NCI-H2196 treated with DMSO at 0.1 percent for 48 hours (cell line): ENCODE results near the gene GNPDA1.

Experiments used
- DNase-seq: peaks from one replicate; lab custom pipeline; 2025; ENCODE audit not compliant: unreplicated experiment; lab: John Stamatoyannopoulos, UW

GNPDA1 gene

DNA sequence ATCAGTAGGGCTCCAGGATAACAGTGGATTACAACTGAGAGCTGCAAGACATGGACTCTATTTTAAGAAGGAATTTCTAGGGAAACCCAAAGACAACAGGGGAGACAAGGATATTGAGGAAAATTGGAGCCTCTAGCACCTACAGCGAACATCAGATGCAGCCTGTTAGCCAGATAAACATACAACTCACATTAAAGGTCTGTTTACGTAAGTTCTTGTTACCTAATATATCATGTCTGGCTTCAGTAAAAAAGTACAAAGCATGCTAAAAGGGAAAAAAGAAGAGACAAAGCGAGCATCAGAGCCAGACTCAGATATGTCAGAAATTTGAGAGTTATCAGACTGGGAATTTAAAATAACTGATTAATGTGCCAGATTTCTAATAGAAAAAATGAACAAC is 17.2 kb downstream of the GNPDA1 start:
- DNase-seq, result no peak

DNA sequence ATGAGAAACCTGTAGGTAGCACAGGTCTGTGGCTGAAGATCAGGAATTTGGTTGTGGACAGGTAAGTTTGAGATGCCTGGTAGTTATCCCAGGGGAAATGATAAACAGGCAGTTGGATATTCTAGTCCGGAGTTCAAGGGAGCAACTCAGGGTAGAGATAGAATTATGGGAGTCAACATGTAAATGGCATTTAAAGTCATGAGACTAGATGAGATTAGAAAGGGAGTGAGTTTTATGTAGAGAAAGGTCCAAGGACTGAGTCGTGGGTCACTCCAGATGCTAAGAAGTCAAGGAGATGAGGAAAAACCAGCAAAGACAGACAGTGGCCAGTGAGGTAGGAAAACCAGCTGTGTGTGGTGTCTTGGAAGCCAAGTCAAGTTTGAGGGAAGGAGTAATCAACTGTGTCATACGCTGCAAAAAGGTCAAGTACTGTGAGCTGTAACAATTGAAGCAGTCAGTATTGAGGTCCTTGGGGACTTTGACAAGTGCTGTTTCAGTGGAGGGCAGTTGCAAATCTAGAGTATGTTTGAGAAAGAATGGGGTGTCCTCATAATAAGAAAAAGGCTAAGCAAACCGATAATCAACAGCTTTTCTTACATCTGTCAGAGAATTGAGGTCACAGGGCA is 18.2 kb downstream of the GNPDA1 start:
- no peak for DNase-seq

DNA sequence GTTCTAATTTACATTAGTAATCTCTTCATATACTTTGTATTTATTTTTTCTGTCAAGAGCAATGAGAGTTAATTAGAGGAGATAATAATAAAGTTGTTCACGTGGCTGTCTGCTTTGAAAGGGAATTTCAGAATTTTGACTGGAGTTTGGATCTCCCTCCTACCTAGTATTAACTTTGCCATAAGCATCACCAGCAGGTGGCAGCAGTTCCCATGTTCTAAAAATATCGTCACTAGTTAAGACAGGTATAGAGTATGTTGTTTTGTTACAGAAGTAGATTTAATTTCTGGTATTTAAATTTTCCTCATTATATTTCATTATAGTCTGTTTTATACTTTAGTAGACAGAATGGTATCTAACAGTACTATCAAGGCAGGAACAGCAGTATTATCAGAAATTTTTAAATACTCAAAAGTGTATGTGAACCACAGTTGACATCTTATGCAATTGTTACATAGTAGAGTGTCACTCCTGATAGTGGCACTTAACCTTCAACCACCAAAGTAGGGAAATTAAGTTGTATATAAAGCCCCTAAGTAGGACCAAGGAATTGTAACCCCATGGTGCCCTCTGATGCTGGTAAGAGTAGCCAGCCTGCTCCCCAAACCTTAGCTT is 20.4 kb downstream of the GNPDA1 start:
- DNase-seq, result no peak

DNA sequence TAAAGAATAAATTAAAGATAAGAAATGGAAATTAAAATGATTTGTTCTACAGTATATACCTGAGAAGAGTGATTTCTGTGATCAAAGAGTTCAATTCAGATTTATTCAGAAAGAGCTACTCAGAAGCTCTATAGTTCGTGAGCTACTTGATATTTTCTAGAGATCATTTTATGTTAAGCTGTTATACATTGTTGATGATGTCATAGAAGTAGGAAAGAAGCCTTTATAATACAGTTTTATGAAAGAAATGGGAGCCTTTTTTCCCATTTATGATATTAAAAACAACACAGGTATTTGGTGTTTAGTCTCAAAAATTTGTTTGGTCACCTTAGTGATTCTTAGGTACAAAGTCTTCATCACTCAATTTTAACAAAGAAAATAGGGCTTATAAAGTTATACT is 23.1 kb downstream of the GNPDA1 start:
- no peak for DNase-seq

DNA sequence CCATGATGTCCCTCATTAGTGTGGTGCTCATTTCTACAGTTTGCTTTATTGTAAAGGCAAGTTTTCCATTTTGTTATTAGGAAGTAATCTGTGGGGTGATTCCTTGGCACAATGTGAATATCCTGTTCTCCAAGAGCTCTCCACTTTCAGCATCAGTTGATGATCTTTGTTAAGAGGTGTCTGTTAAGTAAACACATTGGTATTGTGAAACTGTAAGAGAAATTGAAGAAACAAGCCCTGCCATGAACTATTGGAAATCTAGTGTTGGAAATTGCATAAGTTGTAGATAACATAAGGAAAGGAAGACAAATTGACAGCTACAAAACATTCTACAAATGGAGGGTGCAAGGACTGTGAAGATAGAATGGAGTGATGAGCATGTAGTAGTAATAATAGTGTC is 26.8 kb downstream of the GNPDA1 start:
- no peak for DNase-seq

DNA sequence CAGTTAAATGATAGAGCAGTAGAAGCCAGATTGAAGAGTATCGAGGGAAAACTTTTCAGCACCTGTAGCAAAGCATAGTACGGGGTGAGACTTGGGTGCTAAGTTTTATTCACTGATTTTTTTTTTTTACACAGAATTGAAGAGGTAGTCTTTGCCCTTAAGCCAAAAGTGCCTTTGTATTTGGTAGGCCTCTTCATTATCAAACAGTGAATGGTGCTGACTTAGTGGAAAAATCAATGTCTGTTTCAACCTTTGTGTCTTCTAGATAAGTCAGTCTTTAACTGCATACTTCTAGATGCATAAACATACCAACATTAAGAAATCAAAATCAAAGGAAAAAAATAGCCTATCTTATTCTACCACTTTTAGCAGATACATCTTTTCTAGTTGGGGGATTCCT is 30.2 kb downstream of the GNPDA1 start:
- DNase-seq, result no peak

DNA sequence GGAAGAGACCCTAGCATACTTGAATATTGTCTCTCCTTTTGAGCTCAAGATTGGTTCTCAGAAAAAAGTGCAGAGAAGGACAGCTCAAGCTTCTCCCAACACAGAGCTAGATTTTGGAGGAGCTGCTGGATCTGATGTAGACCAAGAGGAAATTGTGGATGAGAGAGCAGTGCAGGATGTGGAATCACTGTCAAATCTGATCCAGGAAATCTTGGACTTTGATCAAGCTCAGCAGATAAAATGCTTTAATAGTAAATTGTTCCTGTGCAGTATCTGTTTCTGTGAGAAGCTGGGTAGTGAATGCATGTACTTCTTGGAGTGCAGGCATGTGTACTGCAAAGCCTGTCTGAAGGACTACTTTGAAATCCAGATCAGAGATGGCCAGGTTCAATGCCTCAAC is 34.4 kb downstream of the GNPDA1 start:
- DNase-seq, result no peak

DNA sequence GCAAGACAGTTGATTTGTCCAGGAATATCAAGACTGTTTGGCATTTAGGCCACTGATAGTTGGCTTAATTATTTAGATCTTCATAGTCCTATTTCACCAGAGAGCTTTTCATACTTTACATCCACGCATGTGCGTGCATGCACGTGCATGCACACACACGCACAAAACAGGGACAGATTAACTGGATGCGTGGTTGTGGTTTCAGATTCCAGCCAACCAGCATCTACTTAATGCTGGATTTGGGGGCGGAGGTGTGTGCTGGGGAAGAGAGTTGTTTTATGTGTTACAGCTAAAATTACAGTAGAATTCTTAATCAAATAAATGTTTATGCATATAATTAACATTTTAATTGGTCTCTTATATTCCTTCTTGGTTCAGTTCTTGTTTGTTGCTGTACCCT is 36.7 kb downstream of the GNPDA1 start:
- no peak for DNase-seq

DNA sequence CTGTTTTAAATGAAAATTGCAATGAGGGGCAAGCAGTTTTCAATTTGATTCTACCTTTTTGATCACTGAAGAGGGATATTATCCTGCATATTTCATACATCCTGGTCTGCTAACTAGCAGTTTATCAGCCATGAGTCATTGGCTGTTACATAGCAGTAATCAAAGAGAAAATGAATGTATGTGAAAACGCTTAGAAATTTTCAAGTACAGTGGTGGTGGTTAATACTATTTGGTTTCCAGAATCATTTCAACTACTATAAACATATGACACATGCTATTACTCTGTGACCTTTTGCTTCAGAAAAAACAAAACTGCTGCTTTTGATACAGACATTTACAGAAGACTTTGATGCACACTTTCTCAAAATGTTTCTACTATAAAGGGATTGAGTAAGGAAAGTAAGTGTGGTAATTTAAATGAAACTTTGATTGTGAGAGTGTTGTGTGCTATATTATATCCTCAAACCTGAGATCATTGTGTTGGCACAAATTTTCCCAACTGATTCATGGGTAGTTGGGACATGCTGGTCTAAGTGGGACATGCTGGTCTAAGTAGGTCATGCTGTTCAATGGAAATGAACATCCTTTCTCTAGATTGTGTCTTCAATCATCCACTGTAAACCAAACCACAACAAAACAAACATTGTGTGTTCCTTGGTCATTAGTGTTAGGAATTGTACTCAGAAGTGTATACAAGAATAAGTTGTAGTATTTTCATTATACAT is 38.8 kb downstream of the GNPDA1 start:
- DNase-seq, result no peak

DNA sequence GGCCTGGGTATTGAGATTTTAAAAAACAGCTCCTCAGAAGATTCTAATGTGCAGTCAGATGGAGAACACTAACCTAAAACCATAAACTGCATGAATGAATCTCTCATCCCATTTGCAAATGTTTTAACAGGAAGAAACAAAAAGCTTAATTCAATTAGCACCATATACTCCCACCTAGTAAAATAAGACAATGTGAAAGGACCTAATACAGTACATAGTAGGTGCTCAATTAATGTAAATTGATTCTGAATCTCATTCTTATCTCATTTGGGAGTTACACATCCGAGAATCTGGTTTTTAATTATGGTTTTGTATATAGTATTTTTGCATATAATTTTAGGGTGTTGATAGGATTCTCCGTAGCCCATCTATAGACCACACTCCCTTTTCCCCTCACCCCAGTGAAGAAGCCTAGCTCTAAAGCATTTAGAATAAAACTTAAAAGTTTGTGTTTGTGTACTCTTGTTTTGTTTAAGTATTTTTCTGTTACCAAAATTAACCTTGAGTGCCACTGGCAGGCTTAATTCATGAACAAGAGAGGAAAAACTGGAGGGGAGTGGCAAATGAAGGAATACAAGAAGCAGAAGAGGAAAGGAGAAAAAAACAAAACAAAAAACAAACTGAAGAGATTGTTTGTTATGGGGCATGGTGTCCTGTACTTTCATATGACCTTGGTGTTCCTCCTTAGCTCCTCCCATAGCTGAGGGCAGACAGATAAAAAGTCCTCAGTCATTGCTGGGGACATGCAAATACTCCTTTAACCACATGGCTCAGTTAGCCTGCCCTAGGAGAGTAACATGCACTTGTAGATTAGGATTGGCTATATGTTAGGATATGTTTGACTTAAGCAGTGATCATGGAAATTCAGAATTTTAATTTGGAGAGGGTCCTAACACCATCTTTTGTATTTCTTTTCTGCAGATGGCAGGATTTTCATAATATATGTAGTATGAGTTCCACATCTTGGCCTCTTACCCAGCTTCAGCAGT is 42.8 kb downstream of the GNPDA1 start:
- no peak for DNase-seq

DNA sequence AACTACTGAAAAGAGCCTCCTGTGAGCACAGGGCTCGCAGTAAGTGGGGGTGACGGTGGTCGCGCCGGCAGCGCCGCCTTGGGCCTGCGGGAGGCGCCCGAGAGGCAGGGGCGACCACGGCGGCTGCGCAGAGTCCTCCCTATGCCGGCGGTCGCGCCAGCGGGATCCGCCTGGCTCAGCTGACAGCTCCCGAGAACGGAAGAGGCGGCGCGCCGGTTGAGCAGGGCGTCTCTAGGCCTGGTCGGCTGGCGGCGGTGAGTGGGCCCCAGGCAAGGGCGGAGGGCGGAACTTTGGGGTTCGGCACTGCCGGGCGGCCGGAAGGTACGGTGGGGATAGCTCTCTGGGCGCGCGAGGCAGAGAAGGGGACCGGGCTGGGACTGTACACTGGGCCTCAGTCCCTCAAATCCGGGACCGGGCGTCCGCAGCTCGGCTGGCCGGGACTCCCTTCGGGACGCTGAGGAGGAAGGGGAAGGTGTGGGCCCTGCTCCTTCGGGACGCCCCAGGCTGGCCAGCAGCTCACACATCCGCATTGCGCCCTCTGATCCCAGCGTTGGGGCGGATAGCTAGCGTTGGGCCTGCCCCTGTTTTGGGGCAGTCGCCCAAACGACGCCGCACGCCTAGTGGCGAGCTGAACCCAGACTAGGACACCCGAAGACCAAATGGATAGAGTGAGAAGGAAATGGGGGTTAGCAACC is 43.8 kb downstream of the GNPDA1 start, which contains the start of gene RNF14:
RNF14 (plus strand) TSS at position 192 of the 695 bp plus-strand sequence. CDS start 4,484 bp downstream, outside the sequence.
- DNase-seq, result peak; percentile 84

DNA sequence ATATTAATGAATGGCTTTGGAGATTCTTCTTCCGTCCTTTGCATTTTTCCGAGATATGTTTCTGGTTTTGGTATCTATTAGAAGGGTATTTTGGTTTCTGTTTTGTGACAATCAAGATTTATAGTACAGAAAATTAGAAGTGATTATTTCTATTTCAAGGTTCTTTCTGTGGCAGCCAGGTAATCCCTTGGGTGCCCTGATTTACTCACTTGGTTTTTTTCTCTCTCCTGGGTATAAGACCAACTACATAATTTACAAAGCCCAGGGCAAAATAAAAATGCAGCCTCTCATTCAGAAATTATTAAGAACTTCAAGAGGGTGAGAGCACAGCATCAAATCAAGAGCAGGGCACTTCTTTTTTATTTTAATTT is 45.9 kb downstream of the GNPDA1 start:
- DNase-seq, result no peak

DNA sequence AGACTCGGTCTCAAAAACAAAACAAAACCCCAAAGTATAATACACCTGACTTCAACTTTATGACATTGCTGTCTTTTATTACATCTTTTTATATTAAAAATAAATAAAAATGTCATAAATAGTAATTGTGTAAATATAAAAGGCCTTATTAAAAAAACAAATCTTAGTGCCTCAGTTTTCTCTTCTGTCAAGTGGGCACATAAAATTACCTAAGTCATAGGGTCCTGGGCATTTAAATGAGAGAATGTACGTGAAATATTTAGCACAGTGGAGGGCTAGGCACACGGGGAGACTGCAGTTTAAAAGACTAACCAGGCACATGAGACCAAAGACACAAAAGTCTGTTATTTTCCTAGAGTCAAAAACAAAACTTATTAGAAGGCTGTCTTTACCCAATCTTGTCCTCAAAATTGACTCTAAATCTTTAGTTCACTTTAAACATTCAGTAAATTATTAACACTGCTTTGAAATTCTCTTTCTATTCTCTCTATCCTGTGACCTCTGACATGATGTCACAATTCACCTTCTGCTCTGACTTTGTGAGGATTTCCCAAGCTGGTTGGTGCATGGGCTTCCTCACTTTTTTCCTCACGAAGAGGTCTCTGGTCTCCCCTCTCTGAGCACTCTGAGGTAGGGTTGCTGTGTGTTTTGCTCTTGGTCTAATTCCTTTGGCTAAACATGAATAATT is 46.4 kb downstream of the GNPDA1 start:
- DNase-seq, result no peak

DNA sequence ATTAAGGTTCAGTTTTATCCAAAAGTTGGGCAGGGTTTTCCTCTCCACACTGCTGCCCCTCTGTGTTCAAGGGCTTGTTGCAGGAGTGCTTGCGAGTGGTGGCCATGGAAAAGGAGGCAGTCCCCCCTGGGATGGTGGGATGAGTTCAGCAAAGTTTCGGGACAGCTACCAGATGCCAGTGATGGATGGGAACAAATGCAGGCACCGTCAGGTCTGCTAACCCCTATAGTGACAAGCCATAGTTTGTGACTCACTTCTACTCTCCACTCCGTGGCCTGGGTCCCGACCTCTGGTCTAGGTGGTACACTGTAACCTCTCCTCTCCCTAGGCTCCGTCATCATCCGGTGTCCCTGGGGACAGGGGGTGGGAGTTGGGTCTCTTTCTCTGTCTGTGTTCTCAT is 47.8 kb downstream of the GNPDA1 start:
- no peak for DNase-seq

DNA sequence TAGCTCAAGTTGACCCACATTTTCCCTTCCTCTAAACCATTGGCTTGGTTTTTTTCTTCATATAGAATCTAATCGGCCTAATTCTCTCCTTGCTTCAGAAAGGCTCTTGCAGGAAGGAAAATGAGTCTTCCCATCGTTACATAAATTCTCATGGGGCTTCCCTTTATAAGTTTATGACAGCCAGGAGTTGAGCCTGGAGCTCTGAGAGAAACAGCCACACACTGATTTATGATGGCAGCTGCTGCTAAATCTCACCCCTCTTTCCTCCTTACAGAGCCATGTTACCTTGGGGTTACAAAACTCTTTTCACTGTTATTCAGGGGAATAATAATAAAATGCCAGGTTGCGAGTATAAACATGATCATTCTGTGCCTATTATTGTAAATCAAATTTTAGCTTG is 49.1 kb downstream of the GNPDA1 start:
- DNase-seq, result no peak

DNA sequence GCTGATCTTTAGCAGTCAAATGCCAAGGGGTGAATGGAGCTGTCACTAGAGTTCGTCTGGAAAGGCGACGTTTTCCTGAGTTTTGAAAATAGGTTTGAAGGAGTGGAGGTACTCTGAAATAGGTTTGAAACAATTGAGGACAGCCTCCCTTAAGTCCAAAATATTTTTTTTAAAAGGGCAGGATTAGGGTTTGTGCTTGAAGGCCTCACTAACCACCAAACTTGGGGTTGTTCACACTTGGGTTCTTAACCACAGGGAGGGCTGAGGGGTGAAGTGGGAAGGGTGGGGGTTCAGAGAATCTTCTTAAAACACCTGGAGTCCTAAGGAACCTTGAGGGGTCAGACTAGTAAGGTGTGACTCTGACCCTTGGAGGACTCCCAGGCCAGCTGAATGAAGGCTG is 51.4 kb downstream of the GNPDA1 start:
- DNase-seq, result no peak

DNA sequence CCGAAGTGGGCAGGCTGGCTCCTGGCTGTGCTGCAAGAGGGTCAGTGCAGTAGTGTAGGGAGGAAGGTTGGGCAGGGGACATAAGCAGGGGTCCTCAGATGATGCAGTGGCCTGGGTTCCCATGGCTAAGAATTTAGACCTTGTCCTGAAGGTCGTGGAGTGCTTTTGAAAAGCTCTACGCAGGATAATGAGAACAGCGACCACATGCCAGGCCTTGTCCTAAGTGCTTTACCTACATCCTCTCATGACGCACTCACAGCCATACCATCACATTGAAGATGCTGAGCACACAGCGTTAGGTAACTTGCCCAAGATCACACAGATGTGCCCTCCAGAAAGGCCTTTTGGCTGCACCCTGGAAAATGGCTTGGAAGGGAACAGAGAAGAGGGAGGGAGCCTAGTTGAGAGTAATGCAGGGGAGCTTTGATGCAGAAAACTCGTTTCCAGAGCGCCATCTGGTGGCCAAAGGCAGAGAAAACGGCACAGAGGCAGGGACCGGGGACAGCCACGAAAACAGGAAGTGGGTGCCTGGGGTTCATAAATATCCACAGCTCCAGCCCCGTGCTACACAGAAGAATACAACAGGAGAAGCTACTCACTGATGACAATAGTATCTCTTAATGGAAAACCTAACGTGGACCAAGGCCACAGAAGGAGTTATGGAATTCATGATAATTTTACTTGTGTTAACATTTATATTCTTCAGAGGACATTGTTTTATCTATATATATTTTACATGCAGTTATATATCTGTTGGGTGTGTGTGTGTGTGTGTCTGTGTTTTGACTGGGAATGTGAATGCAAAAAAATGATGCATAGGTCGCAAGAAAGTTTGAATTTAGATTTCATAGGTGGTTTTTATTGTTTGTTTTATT is 52.1 kb downstream of the GNPDA1 start:
- peak; percentile 81 for DNase-seq

DNA sequence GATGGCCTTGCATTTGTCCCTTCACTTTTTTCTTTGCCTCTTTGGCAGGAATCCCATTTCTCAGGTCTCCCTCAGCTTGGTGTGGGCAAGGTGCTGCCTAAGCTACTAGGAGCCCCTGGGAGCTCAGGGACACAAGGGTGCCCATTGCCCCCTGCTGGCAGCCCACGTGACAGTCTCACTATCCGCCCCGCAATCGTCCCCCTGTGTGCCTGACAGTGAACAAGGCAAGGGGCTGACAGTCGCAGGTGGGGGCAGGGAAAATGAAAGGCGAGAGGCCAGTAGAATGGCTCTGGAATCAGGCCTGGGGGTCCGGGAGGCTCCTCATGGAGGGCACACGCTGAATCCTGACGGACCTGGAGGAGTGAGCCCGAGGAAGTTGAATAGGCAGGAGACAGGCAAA is 52.8 kb downstream of the GNPDA1 start:
- DNase-seq, result no peak

DNA sequence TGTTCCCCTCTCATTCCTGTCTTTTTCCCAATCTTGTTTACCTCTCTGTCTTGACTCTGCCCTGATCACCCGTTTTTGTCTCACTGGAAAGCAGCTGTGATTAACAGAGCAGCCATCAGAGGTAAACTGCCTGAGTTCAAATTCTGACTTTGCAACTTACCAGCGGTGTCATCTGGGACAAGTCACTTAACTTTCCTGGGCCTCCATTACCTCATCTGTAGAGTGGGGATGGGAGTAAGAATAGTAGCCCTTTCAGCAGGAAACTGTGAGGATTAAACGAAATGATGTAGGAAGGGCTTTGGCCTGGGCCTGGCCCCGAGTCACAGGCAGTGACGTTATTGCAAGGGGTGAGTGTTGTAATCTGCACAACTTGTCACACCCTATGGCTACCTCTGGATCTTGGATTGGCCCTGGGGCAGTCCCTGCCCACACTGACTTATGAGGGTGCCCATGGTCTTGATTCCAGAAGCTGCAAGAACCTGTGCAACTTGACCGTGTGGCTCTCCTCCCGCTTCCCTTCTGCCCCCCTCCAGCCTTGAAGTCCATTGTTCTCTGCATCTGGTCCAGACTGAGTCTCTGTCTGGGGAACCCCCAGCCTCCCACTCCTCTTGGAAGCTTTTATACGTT is 54.2 kb downstream of the GNPDA1 start:
- DNase-seq, result no peak
